Measurements from ENCODE around the gene KDELR1. TPM values are rescaled to one million over a fixed set of nuclear protein-coding genes. Genes with fewer than 3 reads are reported as not detected.
A peak's percentile ranks its signal among the peaks of the same experiment; 100 is the strongest.

Gene KDELR1
- total and polyA plus RNA-seq, 9 donors, result 57.5 to 162 (median 128) TPM

- no peaks in the 10 kb centered on the region for H3K36me3 ChIP-seq (ENCODE audit: control insufficient read depth, insufficient read depth, low read length)
- no peaks in the 10 kb centered on the region for H3K9me3 ChIP-seq (replicated peaks; ENCODE audit: control insufficient read depth, low read depth, low read length)
- no peaks in the 10 kb centered on the region for H3K27me3 ChIP-seq (ENCODE audit: control insufficient read depth, insufficient read depth, low read length)
- WGBS (ENCODE audit: insufficient coverage), result 31% methylated on average over 5 of the region's 5 CpGs
- H3K4me1 ChIP-seq (ENCODE audit: control insufficient read depth, insufficient read depth, low read length), result peaks cover 6% of the 10 kb centered on the region
- DNase-seq, result peak; percentile 79
- no peak overlapping the region for H3K27ac ChIP-seq (ENCODE audit: low read length)
- H3K4me3 ChIP-seq (ENCODE audit: low read length), result no peak overlapping the region
These were observed 43.3 kb downstream of the KDELR1 start for GRCh38 chr19:48348045-48348444.

GRCh38 chr19:48346191-48346590, 45.2 kb downstream of the KDELR1 start:
- Histone ChIP-seq H3K4me3 (ENCODE audit: low read length) (no peak overlapping the region), H3K27me3 (ENCODE audit: control insufficient read depth, insufficient read depth, low read length) (no peaks in the 10 kb centered on the region), H3K36me3 (ENCODE audit: control insufficient read depth, insufficient read depth, low read length) (peaks cover 6% of the 10 kb centered on the region), H3K9me3 (replicated peaks; ENCODE audit: control insufficient read depth, low read depth, low read length) (no peaks in the 10 kb centered on the region), H3K4me1 (ENCODE audit: control insufficient read depth, insufficient read depth, low read length) (peaks cover 6% of the 10 kb centered on the region), H3K27ac (ENCODE audit: low read length) (no peak overlapping the region)
- WGBS (ENCODE audit: insufficient coverage), result no CpG with 5 or more reads among the region's 2 CpGs
- no peak for DNase-seq

GRCh38 chr19:48344892-48345291, 46.5 kb downstream of the KDELR1 start:
- 93% methylated on average over 3 of the region's 6 CpGs for WGBS (ENCODE audit: insufficient coverage)
- no peaks in the 10 kb centered on the region for H3K9me3 ChIP-seq (replicated peaks; ENCODE audit: control insufficient read depth, low read depth, low read length)
- no peak overlapping the region for H3K27ac ChIP-seq (ENCODE audit: low read length)
- no peaks in the 10 kb centered on the region for H3K27me3 ChIP-seq (ENCODE audit: control insufficient read depth, insufficient read depth, low read length)
- H3K4me3 ChIP-seq (ENCODE audit: low read length), result no peak overlapping the region
- peaks cover 9% of the 10 kb centered on the region for H3K4me1 ChIP-seq (ENCODE audit: control insufficient read depth, insufficient read depth, low read length)
- DNase-seq, result no peak
- peaks cover 6% of the 10 kb centered on the region for H3K36me3 ChIP-seq (ENCODE audit: control insufficient read depth, insufficient read depth, low read length)

- Histone ChIP-seq H3K4me3 (ENCODE audit: low read length) (no peak overlapping the region), H3K36me3 (ENCODE audit: control insufficient read depth, insufficient read depth, low read length) (peaks cover 6% of the 10 kb centered on the region), H3K27me3 (ENCODE audit: control insufficient read depth, insufficient read depth, low read length) (no peaks in the 10 kb centered on the region), H3K4me1 (ENCODE audit: control insufficient read depth, insufficient read depth, low read length) (peaks cover 5% of the 10 kb centered on the region), H3K27ac (ENCODE audit: low read length) (no peak overlapping the region), H3K9me3 (replicated peaks; ENCODE audit: control insufficient read depth, low read depth, low read length) (no peaks in the 10 kb centered on the region)
- DNase-seq, result no peak
- 90% methylated on average over 12 of the region's 23 CpGs for WGBS (ENCODE audit: insufficient coverage)
These were observed 48.4 kb downstream of the KDELR1 start for GRCh38 chr19:48342841-48343540.

GRCh38 chr19:48342414-48342738, 49.0 kb downstream of the KDELR1 start:
- Histone ChIP-seq H3K9me3 (replicated peaks; ENCODE audit: control insufficient read depth, low read depth, low read length) (no peaks in the 10 kb centered on the region), H3K4me1 (ENCODE audit: control insufficient read depth, insufficient read depth, low read length) (peaks cover 3% of the 10 kb centered on the region), H3K4me3 (ENCODE audit: low read length) (no peak overlapping the region), H3K36me3 (ENCODE audit: control insufficient read depth, insufficient read depth, low read length) (peaks cover 6% of the 10 kb centered on the region), H3K27me3 (ENCODE audit: control insufficient read depth, insufficient read depth, low read length) (no peaks in the 10 kb centered on the region), H3K27ac (ENCODE audit: low read length) (no peak overlapping the region)
- 83% methylated on average over 20 of the region's 20 CpGs for WGBS (ENCODE audit: insufficient coverage)
- no peak for DNase-seq

- no peaks in the 10 kb centered on the region for H3K27me3 ChIP-seq (ENCODE audit: control insufficient read depth, insufficient read depth, low read length)
- H3K4me1 ChIP-seq (ENCODE audit: control insufficient read depth, insufficient read depth, low read length), result peaks cover 3% of the 10 kb centered on the region
- no peak overlapping the region for H3K27ac ChIP-seq (ENCODE audit: low read length)
- no peak for DNase-seq
- H3K36me3 ChIP-seq (ENCODE audit: control insufficient read depth, insufficient read depth, low read length), result peaks cover 6% of the 10 kb centered on the region
- H3K4me3 ChIP-seq (ENCODE audit: low read length), result no peak overlapping the region
- no peaks in the 10 kb centered on the region for H3K9me3 ChIP-seq (replicated peaks; ENCODE audit: control insufficient read depth, low read depth, low read length)
- WGBS (ENCODE audit: insufficient coverage), result 94% methylated on average over 6 of the region's 10 CpGs
These were observed 49.6 kb downstream of the KDELR1 start for GRCh38 chr19:48341515-48342413.

- Histone ChIP-seq H3K27ac (ENCODE audit: low read length) (no peak overlapping the region), H3K27me3 (ENCODE audit: control insufficient read depth, insufficient read depth, low read length) (no peaks in the 10 kb centered on the region), H3K4me1 (ENCODE audit: control insufficient read depth, insufficient read depth, low read length) (peaks cover 3% of the 10 kb centered on the region), H3K9me3 (replicated peaks; ENCODE audit: control insufficient read depth, low read depth, low read length) (no peaks in the 10 kb centered on the region), H3K4me3 (ENCODE audit: low read length) (no peak overlapping the region), H3K36me3 (ENCODE audit: control insufficient read depth, insufficient read depth, low read length) (peaks cover 6% of the 10 kb centered on the region)
- WGBS (ENCODE audit: insufficient coverage), result 80% methylated on average over 11 of the region's 11 CpGs
- no peak for DNase-seq
These were observed 50.4 kb downstream of the KDELR1 start for GRCh38 chr19:48340995-48341394.

- Histone ChIP-seq H3K27ac (ENCODE audit: low read length) (no peak overlapping the region), H3K36me3 (ENCODE audit: control insufficient read depth, insufficient read depth, low read length) (peaks cover 6% of the 10 kb centered on the region), H3K9me3 (replicated peaks; ENCODE audit: control insufficient read depth, low read depth, low read length) (no peaks in the 10 kb centered on the region), H3K4me1 (ENCODE audit: control insufficient read depth, insufficient read depth, low read length) (peaks cover 8% of the 10 kb centered on the region), H3K27me3 (ENCODE audit: control insufficient read depth, insufficient read depth, low read length) (no peaks in the 10 kb centered on the region), H3K4me3 (ENCODE audit: low read length) (no peak overlapping the region)
- 81% methylated on average over 14 of the region's 14 CpGs for WGBS (ENCODE audit: insufficient coverage)
- no peak for DNase-seq
These were observed 52.4 kb downstream of the KDELR1 start for GRCh38 chr19:48338802-48339503.

GRCh38 chr19:48338253-48338755, 53.0 kb downstream of the KDELR1 start:
- peaks cover 6% of the 10 kb centered on the region for H3K36me3 ChIP-seq (ENCODE audit: control insufficient read depth, insufficient read depth, low read length)
- no peaks in the 10 kb centered on the region for H3K27me3 ChIP-seq (ENCODE audit: control insufficient read depth, insufficient read depth, low read length)
- DNase-seq, result no peak
- H3K4me3 ChIP-seq (ENCODE audit: low read length), result no peak overlapping the region
- WGBS (ENCODE audit: insufficient coverage), result 77% methylated on average over 11 of the region's 14 CpGs
- no peaks in the 10 kb centered on the region for H3K9me3 ChIP-seq (replicated peaks; ENCODE audit: control insufficient read depth, low read depth, low read length)
- no peak overlapping the region for H3K27ac ChIP-seq (ENCODE audit: low read length)
- H3K4me1 ChIP-seq (ENCODE audit: control insufficient read depth, insufficient read depth, low read length), result peaks cover 14% of the 10 kb centered on the region
